T-helper 1 cell (primary cell): ENCODE measurements around the gene NDRG3.
"Not testable (repeated sequence)": the region's sequence is repeated elsewhere in the genome, so short reads cannot be mapped to it uniquely, and the experiment has no call there.

ENCODE experiments used
- DNase-seq, 5 donors: peaks; one replicate each; pipeline ENCODE4 v3.0.0-alpha.2; 2012 to 2020

Gene NDRG3

DNA sequence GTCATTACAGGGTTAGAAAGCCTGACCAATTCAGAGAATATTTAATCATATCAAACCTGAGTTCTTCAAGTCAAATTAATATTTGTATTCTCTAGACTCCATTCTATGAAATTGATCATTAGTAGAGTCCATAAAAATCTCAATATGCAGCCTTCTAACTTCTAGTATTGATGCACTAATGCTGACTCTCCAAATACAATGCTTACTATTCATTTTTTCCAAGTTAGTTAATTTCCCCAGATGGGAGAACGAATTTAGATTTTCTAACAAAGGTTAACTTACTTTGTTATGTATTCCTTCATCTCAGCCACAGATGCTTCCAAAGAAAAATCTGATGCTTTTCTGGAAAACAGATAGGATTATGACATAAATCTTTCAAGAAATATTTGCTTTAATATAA lies 12.4 kb upstream of the NDRG3 start:
- no peak for DNase-seq

GRCh38 chr20:36756496-36756895 lies 10.6 kb upstream of the NDRG3 start:
- DNase-seq, result no peak

GRCh38 chr20:36754656-36755222 lies 8.8 kb upstream of the NDRG3 start:
- peak in 4 of 5 donors; percentile 13 to 42 (median 24) for DNase-seq

- DNase-seq, result no peak
Observed at GRCh38 chr20:36752582-36752981, 6.7 kb upstream of the NDRG3 start.

DNA sequence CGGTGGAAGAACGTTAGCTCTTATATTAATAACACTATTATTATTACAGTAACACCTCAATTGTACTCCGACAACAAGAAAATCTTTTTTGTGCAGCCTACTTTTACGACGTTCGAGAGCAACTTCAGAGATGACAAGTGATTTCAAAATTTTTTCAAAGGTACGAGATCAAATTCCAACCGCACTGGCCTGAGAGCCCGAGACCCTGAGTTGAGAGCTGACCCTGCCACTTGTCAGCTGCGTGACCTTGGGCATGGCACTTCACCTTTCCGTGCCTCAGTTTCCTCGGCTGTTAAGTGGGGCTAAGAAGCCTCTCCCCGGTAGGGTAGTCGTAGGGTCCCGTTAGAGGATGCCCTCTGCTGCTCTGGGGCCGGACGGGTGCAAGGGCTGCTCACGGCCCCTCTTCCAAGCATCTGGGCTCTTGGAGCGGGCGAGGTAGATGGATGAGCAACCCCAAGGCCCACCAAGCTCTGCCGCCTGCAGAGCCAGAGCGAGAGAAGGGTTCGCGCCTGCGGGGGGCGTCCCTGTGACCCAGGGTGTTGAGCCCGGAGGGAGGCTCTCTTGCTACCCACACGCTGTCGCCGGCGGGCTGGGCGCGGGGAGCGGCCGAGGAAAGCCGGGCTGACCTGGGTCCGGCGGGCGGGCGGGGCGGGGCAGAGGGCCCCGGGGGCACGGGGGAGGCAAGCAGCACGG lies 510 bp downstream of the NDRG3 start:
- DNase-seq, result peak in 2 of 5 donors; percentile 22 to 25

DNA sequence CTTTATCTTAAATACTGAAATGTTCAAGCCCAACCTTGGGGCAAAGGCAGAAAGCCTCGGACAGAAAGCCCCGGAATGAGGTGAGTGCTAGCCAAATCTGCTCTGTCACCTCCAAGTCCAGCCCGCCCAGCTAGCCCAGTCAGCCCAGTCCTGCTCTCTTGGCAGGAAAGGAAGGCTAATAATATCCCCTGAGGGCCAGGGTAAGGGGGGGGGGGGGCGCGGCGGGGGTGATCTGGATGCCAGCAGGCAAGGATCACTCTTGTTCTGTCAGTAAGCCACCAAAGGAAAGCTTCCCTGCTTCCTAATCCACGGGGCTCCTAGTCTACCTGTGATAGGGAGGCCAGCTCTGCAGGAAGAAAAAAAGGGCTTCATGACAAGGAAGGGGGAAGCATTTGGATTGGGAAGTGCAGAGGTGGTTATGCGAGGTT lies 1.1 kb downstream of the NDRG3 start:
- no peak for DNase-seq

GRCh38 chr20:36744243-36744642 lies 1.6 kb downstream of the NDRG3 start:
- no peak for DNase-seq

GRCh38 chr20:36742558-36742957 lies 3.3 kb downstream of the NDRG3 start:
- DNase-seq, result no peak

- no peak for DNase-seq
Observed at GRCh38 chr20:36741072-36741471, 4.8 kb downstream of the NDRG3 start.

GRCh38 chr20:36737183-36737499 lies 8.7 kb downstream of the NDRG3 start:
- DNase-seq, result no peak

DNA sequence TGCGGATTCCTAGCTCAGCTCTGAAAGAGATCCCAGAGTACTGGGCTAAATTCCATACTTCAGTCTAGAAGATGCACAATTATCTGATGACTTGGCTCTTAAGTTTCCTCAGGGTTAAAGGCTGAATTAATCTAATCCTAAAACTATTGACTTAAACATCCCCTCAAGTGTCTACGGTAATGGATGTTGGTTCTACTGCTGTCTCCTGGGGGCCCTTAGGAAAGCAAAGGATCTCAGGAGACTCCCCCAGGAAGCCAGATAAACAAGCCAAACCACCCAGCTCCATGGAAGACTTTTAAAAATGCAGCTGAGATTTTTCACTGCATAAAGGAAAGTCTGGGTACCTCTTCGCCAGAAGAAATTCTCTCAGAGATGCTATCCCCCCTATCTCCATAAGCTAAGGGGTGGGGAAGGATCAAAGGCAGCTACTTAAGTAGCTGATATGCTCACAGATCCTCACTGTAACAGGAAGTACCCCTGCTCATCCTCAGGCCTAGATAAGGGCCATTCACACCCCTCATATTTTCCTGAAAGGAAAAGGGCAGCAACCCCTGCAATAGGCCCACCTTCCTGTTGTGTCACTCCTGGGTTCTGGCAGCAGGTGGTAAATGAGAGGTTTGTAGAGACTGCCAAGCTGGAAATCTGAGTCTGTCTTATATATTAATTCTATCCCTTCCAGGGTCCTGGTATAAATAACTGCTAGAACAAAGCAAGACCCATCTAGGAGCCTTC lies 9.3 kb downstream of the NDRG3 start:
- DNase-seq, result no peak

- DNase-seq, result no peak
Observed at GRCh38 chr20:36732456-36732855, 13.4 kb downstream of the NDRG3 start.

- peak in 1 of 5 donors; percentile 45 for DNase-seq
Observed at GRCh38 chr20:36728986-36729385, 16.9 kb downstream of the NDRG3 start.

- DNase-seq, result no peak
Observed at GRCh38 chr20:36726168-36726567, 19.7 kb downstream of the NDRG3 start.

GRCh38 chr20:36720510-36720909 lies 25.4 kb downstream of the NDRG3 start:
- DNase-seq, result peak in 1 of 5 donors; percentile 12

DNA sequence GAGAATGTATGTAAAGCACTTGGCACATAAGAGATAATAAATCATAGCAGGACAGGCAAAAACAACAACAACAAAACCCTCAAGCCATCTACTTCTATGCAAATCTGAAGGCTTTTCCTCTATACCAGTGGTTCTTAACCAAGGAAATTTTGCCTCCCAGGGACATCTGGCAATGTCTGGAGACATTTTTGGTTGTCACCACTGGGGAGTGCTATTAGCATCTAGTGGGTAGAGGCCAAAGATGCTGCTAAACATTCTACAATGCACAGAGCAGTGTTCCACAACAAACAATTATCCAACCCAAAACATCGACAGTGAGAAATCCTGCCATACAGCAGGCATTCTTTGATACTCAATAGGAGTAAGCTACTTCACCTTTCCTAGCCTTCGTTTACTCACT lies 28.2 kb downstream of the NDRG3 start:
- DNase-seq, result peak in 2 of 5 donors; percentile 7 to 9

DNA sequence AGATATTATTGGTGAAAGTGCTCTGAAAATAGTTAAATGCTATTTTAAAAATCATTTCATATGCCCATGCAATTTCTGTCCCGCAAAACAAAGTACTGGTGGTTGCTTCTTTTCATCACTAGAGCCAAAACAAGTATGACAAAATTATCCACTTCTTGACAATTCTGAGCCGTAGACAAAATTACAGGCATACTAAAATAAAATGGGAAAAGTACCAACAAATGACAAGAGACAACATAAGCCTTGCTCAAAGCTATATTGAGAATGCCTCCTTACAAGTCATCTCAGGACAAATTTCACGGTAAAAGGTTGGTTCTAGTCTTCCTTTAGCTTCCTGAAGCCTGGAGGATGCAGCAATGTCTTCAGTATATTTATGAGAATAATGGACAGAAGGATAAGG lies 28.9 kb downstream of the NDRG3 start:
- DNase-seq, result no peak

- DNase-seq, result no peak
Observed at GRCh38 chr20:36712775-36713174, 33.1 kb downstream of the NDRG3 start.

- no peak for DNase-seq
Observed at GRCh38 chr20:36709126-36709525, 36.8 kb downstream of the NDRG3 start.

GRCh38 chr20:36703530-36703929 lies 42.4 kb downstream of the NDRG3 start:
- DNase-seq, result no peak

GRCh38 chr20:36700438-36700837 lies 45.5 kb downstream of the NDRG3 start:
- DNase-seq, result no peak

DNA sequence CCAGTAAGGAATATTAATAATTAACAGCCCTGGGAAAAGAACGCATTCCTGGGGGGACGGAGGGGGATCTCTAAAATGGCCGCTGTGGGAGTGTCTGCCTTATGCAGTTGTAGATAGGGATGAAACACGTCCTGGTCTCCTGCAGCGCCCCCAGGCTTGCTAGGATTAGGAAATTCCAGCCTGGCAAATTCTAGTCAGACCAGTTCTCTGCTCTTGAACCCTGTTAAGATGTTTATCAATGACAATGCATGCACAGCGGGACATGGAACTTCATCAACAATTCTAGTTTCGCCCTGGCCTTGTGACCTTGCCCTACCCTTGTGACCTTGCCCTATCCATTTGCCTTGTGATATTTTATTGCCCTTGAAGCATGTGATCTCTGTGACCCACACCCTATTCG lies 50.4 kb downstream of the NDRG3 start:
- not testable (repeated sequence) for DNase-seq

GRCh38 chr20:36688630-36689029 lies 57.3 kb downstream of the NDRG3 start:
- DNase-seq, result no peak

GRCh38 chr20:36687850-36688249 lies 58.0 kb downstream of the NDRG3 start:
- no peak for DNase-seq
